ENCODE results near the gene HOXB6. TPM values are rescaled to one million over a fixed set of nuclear protein-coding genes. Genes with fewer than 3 reads are reported as not detected.

The HOXB6 gene
- total RNA-seq, 1 experiment from 2014 or later, result 64.8 TPM

DNA sequence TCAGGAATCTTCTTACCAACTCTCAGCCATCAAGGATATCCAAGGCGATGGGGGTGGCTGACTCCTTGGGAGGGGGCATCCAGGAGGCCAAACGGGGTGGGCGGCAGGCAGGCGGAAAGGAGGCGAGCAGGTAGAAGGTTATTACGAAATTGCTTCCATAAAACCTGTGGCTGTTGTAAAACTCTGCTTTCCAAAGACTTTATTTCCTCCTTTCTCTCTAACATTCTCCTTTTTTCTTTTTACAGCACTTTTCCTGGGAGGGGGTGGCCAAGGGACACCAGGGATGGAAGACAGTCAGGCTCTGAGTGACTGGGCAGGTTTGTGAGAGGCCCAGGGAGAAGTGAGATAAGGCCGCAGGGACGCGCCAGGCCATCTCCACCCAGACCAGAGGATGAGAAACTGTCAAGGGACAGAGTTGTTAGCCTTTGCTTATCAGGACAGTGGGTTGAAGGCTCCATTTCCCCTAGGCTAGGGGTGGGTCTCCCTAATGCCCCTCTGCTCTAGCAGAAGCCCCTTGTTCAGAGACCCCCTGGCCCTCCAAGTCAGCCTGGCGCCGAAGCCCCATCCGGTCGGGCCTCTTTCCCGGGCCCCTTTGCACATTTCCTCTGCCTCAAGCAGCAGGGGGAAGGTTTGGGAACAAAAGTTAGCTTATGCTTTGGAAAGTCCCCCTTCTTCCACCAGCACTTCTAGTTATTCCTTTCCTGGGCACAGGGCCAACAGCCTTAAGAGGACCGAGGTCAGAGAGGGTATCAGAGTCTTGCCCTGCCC lies 26.3 kb upstream of the HOXB6 start:
- no peak for ATAC-seq
- no peaks in the 10 kb centered on the region for H3K27me3 ChIP-seq (ENCODE audit: insufficient read depth, low read length)
- CTCF ChIA-PET, result interaction anchor here (0.8 to 1.2 kb wide), 2 partner anchors 9 to 40 kb away, joined by 3 read pairs; no protein-coding TSS in a partner anchor

GRCh38 chr17:48630009-48630924 lies 25.5 kb upstream of the HOXB6 start:
- RAD21 ChIA-PET (ENCODE audit: low non-redundant PET in 1 of 2, low total read pairs in 2 of 2, uncharacterized antibody in 2 of 2, unreplicated experiment in 2 of 2), result no interaction called here
- H3K36me3 ChIP-seq (ENCODE audit: control insufficient read depth in 1 of 2, insufficient read depth in 2 of 2, low read length in 2 of 2), result peaks cover 5 to 9% of the 10 kb centered on the region in 2 experiments; a peak in 3 of 4 replicates
- H3K4me2 ChIP-seq (ENCODE audit: low read length), result no peak overlapping the region
- H3K9ac ChIP-seq (ENCODE audit: low read length), result no peak overlapping the region
- H3K27ac ChIP-seq (ENCODE audit: low read depth, low read length), result no peak overlapping the region
- TF ChIP-seq POLR2AphosphoS5 (IDR thresholded peaks at IDR 0.05; ENCODE audit: low read depth, low read length), result 0 out of 2 replicates have a peak, but pooled peaks have one; percentile 5
- no peak for TF ChIP-seq ZFX (IDR thresholded peaks at IDR 0.05)
- no peaks in the 10 kb centered on the region for H4K20me1 ChIP-seq (ENCODE audit: insufficient read depth)
- peaks cover 10 to 14% of the 10 kb centered on the region in 2 experiments for H3K4me1 ChIP-seq (ENCODE audit: control insufficient read depth in 1 of 2, insufficient read depth in 2 of 2, low read length in 2 of 2)
- no peaks in the 10 kb centered on the region for H3K27me3 ChIP-seq (ENCODE audit: insufficient read depth, low read length)
- no peaks in the 10 kb centered on the region for H3K9me2 ChIP-seq (ENCODE audit: insufficient read depth)
- intact Hi-C loops (cut with micrococcal nuclease), result no loop called here
- H2AFZ ChIP-seq (ENCODE audit: low read depth, low read length, poor library complexity, severe bottlenecking), result no peak overlapping the region
- ATAC-seq, result no peak
- no peaks in the 10 kb centered on the region for H3K9me3 ChIP-seq (ENCODE audit: control insufficient read depth in 1 of 2, insufficient read depth in 1 of 2, low read depth in 1 of 2, low read length in 2 of 2)
- H3K79me2 ChIP-seq (ENCODE audit: insufficient read depth, low read length), result peaks cover 5% of the 10 kb centered on the region
- no TSS peak for BruUV-seq (replicated peaks)
- DNase-seq (ENCODE audit: low read depth, low spot score), result no peak
- no peak overlapping the region for H3K4me3 ChIP-seq (replicated peaks in 1 of 2; ENCODE audit: low read depth in 1 of 2, low read length in 2 of 2)
- POLR2A ChIA-PET, result no interaction called here
- CTCF ChIA-PET, result interaction anchor here (1.0 kb wide), 1 partner anchor 11 kb away, joined by 5 read pairs; no protein-coding TSS in a partner anchor

More for the DNA sequence above, 26.3 kb upstream of the HOXB6 start:
- Histone ChIP-seq H4K20me1 (ENCODE audit: insufficient read depth) (no peaks in the 10 kb centered on the region), H3K79me2 (ENCODE audit: insufficient read depth, low read length) (peaks cover 7% of the 10 kb centered on the region; the same call in 1 of the 2 replicates), H3K9me3 (ENCODE audit: control insufficient read depth in 1 of 2, insufficient read depth in 1 of 2, low read depth in 1 of 2, low read length in 2 of 2) (no peaks in the 10 kb centered on the region), H2AFZ (ENCODE audit: low read depth, low read length, poor library complexity, severe bottlenecking) (no peak overlapping the region), H3K9ac (ENCODE audit: low read length) (no peak overlapping the region), H3K36me3 (ENCODE audit: control insufficient read depth in 1 of 2, insufficient read depth in 2 of 2, low read length in 2 of 2) (peaks cover 11 to 18% of the 10 kb centered on the region in 2 experiments; a peak in 3 of 4 replicates), H3K4me2 (ENCODE audit: low read length) (no peak overlapping the region), H3K4me1 (ENCODE audit: control insufficient read depth in 1 of 2, insufficient read depth in 2 of 2, low read length in 2 of 2) (peaks cover 10 to 14% of the 10 kb centered on the region in 2 experiments), H3K9me2 (ENCODE audit: insufficient read depth) (no peaks in the 10 kb centered on the region), H3K4me3 (replicated peaks in 1 of 2; ENCODE audit: low read depth in 1 of 2, low read length in 2 of 2) (no peak overlapping the region), H3K27ac (ENCODE audit: low read depth, low read length) (no peak overlapping the region)
- no peak for DNase-seq (ENCODE audit: low read depth, low spot score)
- intact Hi-C loops (cut with micrococcal nuclease), result no loop called here
- no peak for TF ChIP-seq JUND (IDR thresholded peaks at IDR 0.05)
- TF ChIP-seq ELF1 (IDR thresholded peaks at IDR 0.05; ENCODE audit: borderline replicate concordance, low read depth), result no peak
- TF ChIP-seq EZH2 (IDR thresholded peaks at IDR 0.05), result no peak
- TF ChIP-seq, protein P1, sequence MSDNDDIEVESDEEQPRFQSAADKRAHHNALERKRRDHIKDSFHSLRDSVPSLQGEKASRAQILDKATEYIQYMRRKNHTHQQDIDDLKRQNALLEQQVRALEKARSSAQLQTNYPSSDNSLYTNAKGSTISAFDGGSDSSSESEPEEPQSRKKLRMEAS (IDR thresholded peaks at IDR 0.05), result no peak
- no peak for TF ChIP-seq TCF7L2 (IDR thresholded peaks at IDR 0.05; ENCODE audit: borderline replicate concordance, extremely low read depth, insufficient read depth, insufficient read length)
- no peak for TF ChIP-seq CBX3 (IDR thresholded peaks at IDR 0.05; ENCODE audit: low read depth)
- TF ChIP-seq EGR1 (IDR thresholded peaks at IDR 0.05; ENCODE audit: low read depth), result no peak
- TF ChIP-seq FOSL1 (IDR thresholded peaks at IDR 0.05; ENCODE audit: low read depth), result no peak
- no peak for TF ChIP-seq YY1 (IDR thresholded peaks at IDR 0.05; ENCODE audit: extremely low read depth, insufficient replicate concordance, low read depth, low read length)
- no peak for TF ChIP-seq ZNF274 (IDR thresholded peaks at IDR 0.05; ENCODE audit: low read depth, low read length)
- TF ChIP-seq SRF (IDR thresholded peaks at IDR 0.05; ENCODE audit: low read depth), result no peak
- ChIA-PET POLR2A (no interaction called here), RAD21 (ENCODE audit: low non-redundant PET in 1 of 2, low total read pairs in 2 of 2, uncharacterized antibody in 2 of 2, unreplicated experiment in 2 of 2) (no interaction called here)
- no TSS peak for BruUV-seq (replicated peaks)
